Body of pancreas (tissue), 4 donors: ENCODE measurements around the gene EIF3B. TPM values are rescaled to one million over a fixed set of nuclear protein-coding genes. Genes with fewer than 3 reads are reported as not detected.
"Not testable (repeated sequence)": the region's sequence is repeated elsewhere in the genome, so short reads cannot be mapped to it uniquely, and the experiment has no call there.

Experiments used
- ATAC-seq: fragments of 150-250 bp; one replicate; pipeline ENCODE4 v1.9.1; 2016
- DNase-seq, 4 donors: peaks; one replicate each; pipeline ENCODE4 v3.0.0-alpha.2; 2019
- H3K27ac ChIP-seq, 4 donors: fragments of 200-600 bp; sonication (generic); 1 replicate in 3 of 4; 2 replicates in 1 of 4; pipeline versions ENCODE4 v1.5.1 to v1.6.1; 2016 to 2019; ENCODE audit warnings: mild to moderate bottlenecking in 1 of 4, mixed read lengths in 1 of 4, moderate library complexity in 1 of 4
- H3K27me3 ChIP-seq, 2 donors: fragments of 200-600 bp; sonication (generic); one replicate each; pipeline ENCODE4 v1.6.0; 2016; ENCODE audit warnings: mild to moderate bottlenecking in 1 of 2
- H3K36me3 ChIP-seq, 2 donors: fragments of 200-600 bp; sonication (generic); replicated peaks in 1 of 2; 2 replicates each; pipeline ENCODE4 v1.5.1; 2016; ENCODE audit warnings: low read depth in 2 of 2; ENCODE audit not compliant: insufficient read depth in 1 of 2
- H3K4me1 ChIP-seq: fragments of 200-600 bp; sonication (generic); one replicate; pipeline ENCODE4 v1.6.0; 2016
- H3K4me3 ChIP-seq, 2 donors: fragments of 200-600 bp; sonication (generic); 1 replicate in 1 of 2; 2 replicates in 1 of 2; pipeline ENCODE4 v1.5.1; 2016 to 2019
- H3K9me3 ChIP-seq, 3 donors: fragments of 200-600 bp; sonication (generic); 1 replicate in 2 of 3; 2 replicates in 1 of 3; pipeline ENCODE4 v1.5.1; 2016
- POLR2A ChIP-seq, 3 donors: fragments of 450-650 bp; IDR thresholded peaks; one replicate each; pipeline ENCODE4 v1.6.1; 2016; ENCODE audit warnings: antibody characterized with exemption in 3 of 3, mild to moderate bottlenecking in 2 of 3
- WGBS, 2 donors: methylation state at CpG; one replicate each; pipeline ENCODE4 v1.1.5; 2017; 5-methylcytosine and 5-hydroxymethylcytosine counted together
- intact Hi-C: fragments of 100-400 bp; cut with DNase I; formaldehyde crosslinking; loops from one replicate; pipeline ENCODE4 v1.15.1; 2023
- total RNA-seq, 2 donors: library from RNA; depleted of rRNA; stranded (reverse); fragments of >200 nt; gene quantifications; one replicate each; pipeline ENCODE4 v1.1.0, GENCODE V29; 2016
- TF ChIP-seq, protein P1 (sequence below), 7 experiments: fragments of 450-650 bp in 4 of 7; fragments of 200-600 bp in 3 of 7; sonication (generic) in 3 of 7; IDR thresholded peaks; one replicate each; pipeline ENCODE4 v1.5.1; 2016 to 2019; ENCODE audit warnings: antibody characterized with exemption in 7 of 7

EIF3B gene
- total RNA-seq, 2 donors from 2014 or later = 87.2 to 232 TPM

DNA sequence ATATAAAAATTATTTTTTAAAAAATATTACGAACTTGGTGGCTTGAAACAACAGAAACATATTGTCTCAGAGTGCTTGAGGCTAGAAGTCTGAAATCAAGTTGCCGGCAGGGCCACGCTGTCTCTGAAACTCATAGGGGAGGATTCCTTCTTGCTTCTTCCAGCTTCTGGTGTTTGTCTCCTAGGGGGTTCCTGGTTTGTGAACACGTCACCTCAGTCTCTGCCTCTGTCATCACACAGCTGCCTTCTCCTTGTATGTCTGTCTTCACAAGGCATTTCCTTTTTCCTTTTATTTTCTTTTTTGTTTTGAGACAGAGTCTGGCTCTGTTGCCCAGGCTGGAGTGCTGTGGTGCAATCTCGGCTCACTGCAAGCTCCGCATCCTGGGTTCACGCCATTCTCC lies 27.7 kb upstream of the EIF3B start:
- no peak for ATAC-seq
- Histone ChIP-seq H3K27me3 (no peaks in the 10 kb centered on the region), H3K4me1 (no peaks in the 10 kb centered on the region), H3K27ac (no peak overlapping the region), H3K9me3 (no peaks in the 10 kb centered on the region), H3K4me3 (no peak overlapping the region), H3K36me3 (no peaks in the 10 kb centered on the region)
- 87 to 90% methylated on average over 7 of the region's 7 CpGs for WGBS, 2 donors
- intact Hi-C loops = no loop called here
- no peak for DNase-seq
- TF ChIP-seq POLR2A (IDR thresholded peaks at IDR 0.05) = no peak
- TF ChIP-seq, protein P1, sequence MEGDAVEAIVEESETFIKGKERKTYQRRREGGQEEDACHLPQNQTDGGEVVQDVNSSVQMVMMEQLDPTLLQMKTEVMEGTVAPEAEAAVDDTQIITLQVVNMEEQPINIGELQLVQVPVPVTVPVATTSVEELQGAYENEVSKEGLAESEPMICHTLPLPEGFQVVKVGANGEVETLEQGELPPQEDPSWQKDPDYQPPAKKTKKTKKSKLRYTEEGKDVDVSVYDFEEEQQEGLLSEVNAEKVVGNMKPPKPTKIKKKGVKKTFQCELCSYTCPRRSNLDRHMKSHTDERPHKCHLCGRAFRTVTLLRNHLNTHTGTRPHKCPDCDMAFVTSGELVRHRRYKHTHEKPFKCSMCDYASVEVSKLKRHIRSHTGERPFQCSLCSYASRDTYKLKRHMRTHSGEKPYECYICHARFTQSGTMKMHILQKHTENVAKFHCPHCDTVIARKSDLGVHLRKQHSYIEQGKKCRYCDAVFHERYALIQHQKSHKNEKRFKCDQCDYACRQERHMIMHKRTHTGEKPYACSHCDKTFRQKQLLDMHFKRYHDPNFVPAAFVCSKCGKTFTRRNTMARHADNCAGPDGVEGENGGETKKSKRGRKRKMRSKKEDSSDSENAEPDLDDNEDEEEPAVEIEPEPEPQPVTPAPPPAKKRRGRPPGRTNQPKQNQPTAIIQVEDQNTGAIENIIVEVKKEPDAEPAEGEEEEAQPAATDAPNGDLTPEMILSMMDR (IDR thresholded peaks at IDR 0.05) = no peak

DNA sequence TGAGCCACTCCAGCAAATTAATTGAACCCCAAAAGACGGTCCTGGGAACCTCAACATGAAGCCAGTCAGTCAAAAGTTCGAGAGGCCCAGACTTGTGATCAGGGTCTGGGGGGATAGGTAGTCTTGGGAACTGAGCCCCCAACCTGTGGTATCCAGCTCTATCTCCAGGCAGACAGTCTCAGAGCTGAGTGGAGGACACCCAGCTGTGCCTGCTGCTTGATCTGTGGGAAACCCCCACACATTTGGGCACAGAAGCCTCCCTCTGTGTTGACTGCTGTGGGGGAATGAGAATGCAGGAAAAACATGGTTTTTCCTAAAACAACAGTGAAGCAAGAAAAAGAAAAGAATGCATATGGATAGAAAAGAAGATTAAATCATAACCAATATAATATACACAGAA lies 24.1 kb upstream of the EIF3B start:
- Histone ChIP-seq H3K27ac (no peak overlapping the region), H3K4me3 (no peak overlapping the region), H3K4me1 (peaks cover 4% of the 10 kb centered on the region), H3K27me3 (no peaks in the 10 kb centered on the region), H3K36me3 (no peaks in the 10 kb centered on the region), H3K9me3 (no peaks in the 10 kb centered on the region)
- DNase-seq = no peak
- WGBS, 2 donors = 82 to 100% methylated on average over 1 to 2 of the region's 2 CpGs
- TF ChIP-seq, protein P1 (IDR thresholded peaks at IDR 0.05) = no peak
- TF ChIP-seq POLR2A (IDR thresholded peaks at IDR 0.05) = no peak
- ATAC-seq = no peak
- intact Hi-C loops = no loop called here

DNA sequence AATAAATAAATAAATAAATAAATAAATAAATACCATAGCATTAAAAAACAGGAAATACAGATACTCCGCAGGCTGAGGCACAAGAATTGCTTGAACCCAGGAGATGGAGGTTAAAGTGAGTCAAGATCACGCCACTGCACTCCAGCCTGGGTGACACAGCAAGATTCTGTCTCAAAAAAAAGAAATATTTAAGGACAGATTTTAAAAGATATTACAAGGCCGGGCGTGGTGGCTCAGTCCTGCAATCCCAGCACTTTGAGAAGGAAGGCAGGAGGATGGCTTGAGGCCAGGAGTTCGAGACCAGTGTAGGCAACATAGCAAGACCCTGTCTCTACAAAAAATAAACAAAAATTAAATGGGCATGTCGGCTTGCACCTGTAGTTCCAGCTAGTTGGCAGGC lies 22.9 kb upstream of the EIF3B start:
- H3K4me1 ChIP-seq = peaks cover 4% of the 10 kb centered on the region
- DNase-seq (no peak), ATAC-seq (no peak)
- no peaks in the 10 kb centered on the region for H3K36me3 ChIP-seq
- no peak overlapping the region for H3K4me3 ChIP-seq
- WGBS, 2 donors = 81 to 93% methylated on average over 6 of the region's 6 CpGs
- H3K27me3 ChIP-seq = no peaks in the 10 kb centered on the region
- no peak for TF ChIP-seq POLR2A (IDR thresholded peaks at IDR 0.05)
- TF ChIP-seq, protein P1 (IDR thresholded peaks at IDR 0.05) = no peak
- no peaks in the 10 kb centered on the region for H3K9me3 ChIP-seq
- intact Hi-C loops = no loop called here
- no peak overlapping the region for H3K27ac ChIP-seq

DNA sequence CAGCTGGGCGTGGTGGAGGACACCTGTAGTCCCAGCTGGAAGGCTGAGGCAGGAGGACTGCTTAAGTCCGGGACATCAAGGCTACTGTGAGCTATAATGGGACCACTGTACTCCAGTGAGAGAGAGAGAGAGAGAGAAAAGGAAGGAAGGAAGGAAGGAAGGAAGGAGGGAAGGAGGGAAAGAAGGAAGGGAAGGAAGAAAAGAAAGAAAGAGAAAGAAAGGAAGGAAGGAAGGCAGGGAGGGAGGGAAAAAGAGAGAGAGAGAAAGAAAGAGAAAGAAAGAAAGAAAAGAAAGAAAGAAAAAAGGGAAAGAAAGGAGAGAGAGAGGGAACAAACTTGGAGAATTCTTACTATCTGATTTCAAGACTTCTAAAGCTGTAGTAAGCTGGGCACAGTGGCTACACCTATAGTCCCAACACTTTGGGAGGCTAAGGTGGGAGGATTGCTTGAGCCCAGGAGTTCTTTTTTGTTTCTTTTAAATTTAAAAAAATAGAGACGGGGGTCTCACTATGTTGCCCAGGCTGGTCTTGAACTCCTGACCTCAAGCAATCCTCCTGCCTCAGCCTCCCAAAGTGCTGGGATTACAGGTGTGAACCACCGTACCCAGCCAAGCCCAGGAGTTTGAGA lies 21.9 kb upstream of the EIF3B start:
- ATAC-seq, H3K27me3 ChIP-seq, H3K27ac ChIP-seq, H3K9me3 ChIP-seq, DNase-seq, H3K36me3 ChIP-seq, intact Hi-C loops, H3K4me1 ChIP-seq, H3K4me3 ChIP-seq: not testable (repeated sequence)
- WGBS, 2 donors = 90 to 91% methylated on average over 4 of the region's 4 CpGs

DNA sequence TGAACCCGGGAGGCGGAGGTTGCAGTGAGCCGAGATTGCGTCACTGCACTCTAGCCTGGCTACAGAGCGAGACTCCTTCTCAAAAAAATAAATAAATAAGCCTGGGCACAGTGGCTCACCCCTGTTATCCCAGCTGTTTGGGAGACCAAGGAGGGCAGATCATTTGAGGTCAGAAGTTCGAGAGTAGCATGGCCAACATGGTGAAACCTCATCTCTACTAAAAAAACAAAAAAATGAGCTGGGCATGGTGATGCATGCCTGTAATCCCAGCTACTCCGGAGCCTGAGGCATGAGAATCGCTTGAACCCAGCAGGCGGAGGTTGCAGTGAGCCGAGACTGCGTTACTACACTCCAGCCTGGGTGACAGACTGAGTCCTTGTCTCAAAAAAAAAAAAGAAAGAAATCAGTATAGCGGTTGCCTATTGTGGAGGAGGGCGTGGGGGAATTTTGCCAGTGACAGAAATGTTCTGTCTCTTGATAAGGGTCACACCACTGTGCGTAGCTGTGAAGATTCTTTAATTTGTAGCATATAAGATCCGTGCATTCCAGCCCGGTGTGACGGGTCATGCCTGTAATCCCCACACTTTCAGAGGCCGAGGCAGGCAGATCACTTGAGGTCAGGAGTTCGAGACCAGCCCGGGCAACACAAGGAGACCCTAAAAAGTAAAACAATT lies 17.9 kb upstream of the EIF3B start:
- Histone ChIP-seq H3K36me3 (no peaks in the 10 kb centered on the region), H3K4me1 (peaks cover 4% of the 10 kb centered on the region), H3K9me3 (no peaks in the 10 kb centered on the region), H3K27ac (no peak overlapping the region), H3K27me3 (no peaks in the 10 kb centered on the region), H3K4me3 (no peak overlapping the region)
- no peak for DNase-seq
- intact Hi-C loops = no loop called here
- 93 to 95% methylated on average over 14 to 20 of the region's 20 CpGs for WGBS, 2 donors
- no peak for ATAC-seq
- TF ChIP-seq, protein P1 (IDR thresholded peaks at IDR 0.05) = no peak

DNA sequence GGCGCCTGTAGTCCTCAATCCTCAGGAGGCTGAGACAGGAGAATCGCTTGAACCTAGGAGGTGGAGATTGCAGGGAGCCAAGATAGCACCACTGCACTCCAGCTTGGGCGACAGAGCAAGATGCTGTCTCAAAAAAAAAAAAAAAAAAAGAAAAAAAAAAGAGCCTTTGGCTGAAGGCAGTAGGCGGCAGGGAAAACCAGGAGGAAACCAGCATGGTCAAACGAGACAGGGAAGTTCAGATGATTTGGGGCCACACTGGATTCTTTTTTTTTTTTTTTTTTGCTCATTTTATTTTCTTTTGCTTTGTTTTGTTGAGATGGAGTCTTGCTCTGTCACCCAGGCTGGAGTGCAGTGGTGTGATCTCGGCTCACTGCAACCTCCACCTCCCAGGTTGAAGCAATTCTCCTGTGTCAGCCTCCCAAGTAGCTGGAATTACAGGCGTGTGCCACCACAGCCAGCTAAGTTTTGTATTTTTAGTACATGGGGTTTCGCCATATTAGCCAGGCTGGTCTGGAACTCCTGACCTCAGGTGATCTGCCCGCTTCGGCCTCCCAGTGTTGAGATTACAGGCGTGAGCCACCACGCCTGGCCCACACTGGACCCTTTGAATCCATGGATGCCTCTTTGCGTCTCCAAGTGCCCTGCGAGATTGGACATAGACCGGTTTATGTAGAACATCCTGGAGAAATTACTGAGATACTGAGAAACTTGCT lies 7.1 kb upstream of the EIF3B start:
- not testable (repeated sequence) for H3K4me3 ChIP-seq, H3K27me3 ChIP-seq, ATAC-seq, DNase-seq, H3K9me3 ChIP-seq, H3K27ac ChIP-seq, H3K36me3 ChIP-seq, H3K4me1 ChIP-seq
- intact Hi-C loops = loop anchor here (5.0 kb wide), 1 partner anchor 765 kb away; no protein-coding TSS in a partner anchor
- 87 to 89% methylated on average over 10 to 15 of the region's 15 CpGs for WGBS, 2 donors
